ENCODE measurements around the gene NAIF1.

NAIF1 gene

GRCh38 chr9:128096616-128097536 is 29.8 kb upstream of the NAIF1 start:
- H3K36me3 ChIP-seq (ENCODE audit: control insufficient read depth in 4 of 4, insufficient read depth in 4 of 4, low read length in 3 of 4): peaks cover 0 to 19% (median 6%) of the 10 kb centered on the region in 4 experiments
- H3K4me3 ChIP-seq (ENCODE audit: control insufficient read depth in 1 of 7, extremely low read depth in 1 of 7, insufficient read depth in 4 of 7, low read depth in 2 of 7, low read length in 6 of 7): no peak overlapping the region
- peak overlapping the region in 1 of 2 experiments; percentile 4 for H3K27ac ChIP-seq (ENCODE audit: insufficient read depth in 1 of 2, low read depth in 1 of 2, low read length in 2 of 2, poor library complexity in 1 of 2, severe bottlenecking in 2 of 2)
- no peaks in the 10 kb centered on the region for H3K9me3 ChIP-seq (ENCODE audit: control extremely low read depth in 1 of 5, control insufficient read depth in 4 of 5, insufficient read depth in 2 of 5, low read depth in 1 of 5, low read length in 4 of 5)
- H3K4me1 ChIP-seq (ENCODE audit: control extremely low read depth in 1 of 4, control insufficient read depth in 4 of 4, insufficient read depth in 4 of 4, low read length in 3 of 4): peaks cover 8 to 64% (median 60%) of the 10 kb centered on the region in 4 experiments
- DNase-seq: no peak
- CTCF ChIA-PET: interaction anchor here (0.7 to 8.4 kb wide), 8 partner anchors 9 to 62 kb away, joined by 3 to 47 read pairs (median 6); no protein-coding TSS in a partner anchor
- H3K27me3 ChIP-seq (replicated peaks in 2 of 5; ENCODE audit: control insufficient read depth in 4 of 5, insufficient read depth in 5 of 5, low read length in 4 of 5): no peaks in the 10 kb centered on the region
- POLR2A ChIA-PET: no interaction called here
- WGBS (ENCODE audit: insufficient coverage): 96% methylated on average over 14 of the region's 19 CpGs

GRCh38 chr9:128094950-128095544 is 27.9 kb upstream of the NAIF1 start:
- H3K4me1 ChIP-seq (ENCODE audit: control extremely low read depth in 1 of 4, control insufficient read depth in 4 of 4, insufficient read depth in 4 of 4, low read length in 3 of 4): peaks cover 8 to 68% (median 53%) of the 10 kb centered on the region in 4 experiments
- CTCF ChIA-PET: interaction anchor here (0.7 to 8.4 kb wide), 7 partner anchors 8 to 151 kb away, joined by 3 to 47 read pairs (median 4); no protein-coding TSS in a partner anchor
- no peaks in the 10 kb centered on the region for H3K9me3 ChIP-seq (ENCODE audit: control extremely low read depth in 1 of 5, control insufficient read depth in 4 of 5, insufficient read depth in 2 of 5, low read depth in 1 of 5, low read length in 4 of 5)
- H3K27me3 ChIP-seq (replicated peaks in 2 of 5; ENCODE audit: control insufficient read depth in 4 of 5, insufficient read depth in 5 of 5, low read length in 4 of 5): no peaks in the 10 kb centered on the region
- POLR2A ChIA-PET: no interaction called here
- no peak for DNase-seq
- WGBS (ENCODE audit: insufficient coverage): 93% methylated on average over 9 of the region's 11 CpGs
- H3K4me3 ChIP-seq (ENCODE audit: control insufficient read depth in 1 of 7, extremely low read depth in 1 of 7, insufficient read depth in 4 of 7, low read depth in 2 of 7, low read length in 6 of 7): peak overlapping the region in 1 of 7 experiments; percentile 19
- H3K27ac ChIP-seq (ENCODE audit: insufficient read depth in 1 of 2, low read depth in 1 of 2, low read length in 2 of 2, poor library complexity in 1 of 2, severe bottlenecking in 2 of 2): peak overlapping the region; percentile 94 to 98
- peaks cover 0 to 5% (median 0%) of the 10 kb centered on the region in 4 experiments for H3K36me3 ChIP-seq (ENCODE audit: control insufficient read depth in 4 of 4, insufficient read depth in 4 of 4, low read length in 3 of 4)

- H3K4me3 ChIP-seq (ENCODE audit: control insufficient read depth in 1 of 7, extremely low read depth in 1 of 7, insufficient read depth in 4 of 7, low read depth in 2 of 7, low read length in 6 of 7): peak overlapping the region in 4 of 7 experiments; percentile 28 to 73 (median 49)
- ChIA-PET POLR2A (interaction anchor here (0.9 to 1.3 kb wide), 4 partner anchors 10 to 27 kb away, joined by 3 read pairs; partner anchors contain the start of gene NAIF1), CTCF (interaction anchor here (0.7 to 8.4 kb wide), 9 partner anchors 8 to 150 kb away, joined by 3 to 47 read pairs (median 3); no protein-coding TSS in a partner anchor)
- 26% methylated on average over 7 of the region's 8 CpGs for WGBS (ENCODE audit: insufficient coverage)
- peaks cover 0 to 5% (median 0%) of the 10 kb centered on the region in 4 experiments for H3K36me3 ChIP-seq (ENCODE audit: control insufficient read depth in 4 of 4, insufficient read depth in 4 of 4, low read length in 3 of 4)
- H3K27me3 ChIP-seq (replicated peaks in 2 of 5; ENCODE audit: control insufficient read depth in 4 of 5, insufficient read depth in 5 of 5, low read length in 4 of 5): no peaks in the 10 kb centered on the region
- peaks cover 8 to 62% (median 46%) of the 10 kb centered on the region in 4 experiments for H3K4me1 ChIP-seq (ENCODE audit: control extremely low read depth in 1 of 4, control insufficient read depth in 4 of 4, insufficient read depth in 4 of 4, low read length in 3 of 4)
- H3K27ac ChIP-seq (ENCODE audit: insufficient read depth in 1 of 2, low read depth in 1 of 2, low read length in 2 of 2, poor library complexity in 1 of 2, severe bottlenecking in 2 of 2): peak overlapping the region; percentile 94 to 98
- no peaks in the 10 kb centered on the region for H3K9me3 ChIP-seq (ENCODE audit: control extremely low read depth in 1 of 5, control insufficient read depth in 4 of 5, insufficient read depth in 2 of 5, low read depth in 1 of 5, low read length in 4 of 5)
- peak; percentile 96 to 99 (median 98) for DNase-seq
These were observed 27.2 kb upstream of the NAIF1 start for GRCh38 chr9:128094166-128094949.

GRCh38 chr9:128093011-128093410 is 25.9 kb upstream of the NAIF1 start:
- ChIA-PET CTCF (interaction anchor here (0.9 to 8.4 kb wide), 12 partner anchors 9 to 151 kb away, joined by 3 to 47 read pairs (median 3); no protein-coding TSS in a partner anchor), POLR2A (interaction anchor here (0.5 to 1.3 kb wide), 3 partner anchors 10 to 22 kb away, joined by 3 to 4 read pairs (median 3); no protein-coding TSS in a partner anchor)
- no peak for DNase-seq
- WGBS (ENCODE audit: insufficient coverage): 92% methylated on average over 4 of the region's 4 CpGs
- H3K4me3 ChIP-seq (ENCODE audit: control insufficient read depth in 1 of 7, extremely low read depth in 1 of 7, insufficient read depth in 4 of 7, low read depth in 2 of 7, low read length in 6 of 7): no peak overlapping the region
- no peaks in the 10 kb centered on the region for H3K9me3 ChIP-seq (ENCODE audit: control extremely low read depth in 1 of 5, control insufficient read depth in 4 of 5, insufficient read depth in 2 of 5, low read depth in 1 of 5, low read length in 4 of 5)
- no peaks in the 10 kb centered on the region for H3K27me3 ChIP-seq (replicated peaks in 2 of 5; ENCODE audit: control insufficient read depth in 4 of 5, insufficient read depth in 5 of 5, low read length in 4 of 5)
- peaks cover 8 to 48% (median 33%) of the 10 kb centered on the region in 4 experiments for H3K4me1 ChIP-seq (ENCODE audit: control extremely low read depth in 1 of 4, control insufficient read depth in 4 of 4, insufficient read depth in 4 of 4, low read length in 3 of 4)
- peak overlapping the region; percentile 94 to 98 for H3K27ac ChIP-seq (ENCODE audit: insufficient read depth in 1 of 2, low read depth in 1 of 2, low read length in 2 of 2, poor library complexity in 1 of 2, severe bottlenecking in 2 of 2)
- peaks cover 0 to 5% (median under 1%) of the 10 kb centered on the region in 4 experiments for H3K36me3 ChIP-seq (ENCODE audit: control insufficient read depth in 4 of 4, insufficient read depth in 4 of 4, low read length in 3 of 4)

DNA sequence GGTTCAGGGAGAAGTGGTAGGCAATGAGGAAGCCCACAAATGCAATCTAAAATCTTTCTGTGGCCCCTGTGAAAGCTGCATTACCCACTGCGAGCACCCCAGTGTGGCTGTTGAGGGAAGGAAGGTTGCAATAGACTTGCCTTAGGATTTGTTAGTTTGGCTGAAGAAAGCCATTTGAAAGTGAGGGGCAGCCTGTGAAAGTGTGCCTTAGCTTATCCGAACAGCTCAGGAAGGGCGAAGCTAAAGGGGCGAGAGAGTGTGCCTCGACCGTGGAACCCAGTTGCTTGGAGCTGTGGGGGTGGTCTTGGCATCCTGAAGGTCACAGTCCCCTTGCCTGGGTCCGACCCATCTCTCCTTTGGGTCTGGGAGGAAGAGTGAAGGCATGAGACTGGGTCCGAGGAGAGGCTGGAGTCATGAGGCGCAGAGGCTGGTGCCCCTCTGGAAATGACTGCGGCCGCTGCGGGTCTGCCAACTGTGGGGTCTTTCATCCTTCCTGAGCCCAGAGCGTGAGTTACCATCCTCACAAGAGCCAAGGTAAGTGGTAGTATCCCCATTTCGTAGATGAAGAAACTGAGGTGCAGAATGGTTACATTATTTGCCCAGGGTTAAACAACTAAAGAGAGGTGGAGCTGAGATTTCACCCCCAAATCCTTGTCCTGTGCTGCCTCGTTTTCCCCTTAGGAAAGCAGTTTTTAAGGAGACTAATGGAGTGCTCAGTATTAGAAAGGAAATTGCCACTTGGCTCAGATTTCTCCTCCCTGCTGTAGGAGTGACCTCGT is 25.3 kb upstream of the NAIF1 start:
- no peaks in the 10 kb centered on the region for H3K9me3 ChIP-seq (ENCODE audit: control extremely low read depth in 1 of 5, control insufficient read depth in 4 of 5, insufficient read depth in 2 of 5, low read depth in 1 of 5, low read length in 4 of 5)
- H3K36me3 ChIP-seq (ENCODE audit: control insufficient read depth in 4 of 4, insufficient read depth in 4 of 4, low read length in 3 of 4): peaks cover 0 to 5% (median under 1%) of the 10 kb centered on the region in 4 experiments
- no peaks in the 10 kb centered on the region for H3K27me3 ChIP-seq (replicated peaks in 2 of 5; ENCODE audit: control insufficient read depth in 4 of 5, insufficient read depth in 5 of 5, low read length in 4 of 5)
- POLR2A ChIA-PET: interaction anchor here (0.6 kb wide), 1 partner anchor 22 kb away, joined by 4 read pairs; no protein-coding TSS in a partner anchor
- DNase-seq: no peak
- peak overlapping the region; percentile 94 to 98 for H3K27ac ChIP-seq (ENCODE audit: insufficient read depth in 1 of 2, low read depth in 1 of 2, low read length in 2 of 2, poor library complexity in 1 of 2, severe bottlenecking in 2 of 2)
- 92% methylated on average over 13 of the region's 16 CpGs for WGBS (ENCODE audit: insufficient coverage)
- peaks cover 8 to 42% (median 29%) of the 10 kb centered on the region in 4 experiments for H3K4me1 ChIP-seq (ENCODE audit: control extremely low read depth in 1 of 4, control insufficient read depth in 4 of 4, insufficient read depth in 4 of 4, low read length in 3 of 4)
- H3K4me3 ChIP-seq (ENCODE audit: control insufficient read depth in 1 of 7, extremely low read depth in 1 of 7, insufficient read depth in 4 of 7, low read depth in 2 of 7, low read length in 6 of 7): no peak overlapping the region
- CTCF ChIA-PET: interaction anchor here (0.8 to 8.4 kb wide), 15 partner anchors 8 to 150 kb away, joined by 3 to 47 read pairs (median 3); no protein-coding TSS in a partner anchor
